ENCODE results near the gene TAX1BP3. TPM values are rescaled to one million over a fixed set of nuclear protein-coding genes. Genes with fewer than 3 reads are reported as not detected.

Gene TAX1BP3
- total and polyA plus RNA-seq, 2 donors (not counting 1 experiment from before 2014, with no cell fraction given), result 121 to 141 TPM

- DNase-seq (ENCODE audit: low read depth in 2 of 2), result no peak
- H2AFZ ChIP-seq (ENCODE audit: low read length), result no peak overlapping the region
- H3K4me2 ChIP-seq (ENCODE audit: extremely low read depth, insufficient read depth, low read length), result no peak overlapping the region
- H3K27me3 ChIP-seq (ENCODE audit: control insufficient read depth, insufficient read depth, low read length), result peaks cover 6% of the 10 kb centered on the region
- no peak overlapping the region for H3K4me3 ChIP-seq (replicated peaks in 1 of 4; ENCODE audit: control extremely low read depth in 1 of 4, insufficient read depth in 1 of 4, low read depth in 3 of 4, low read length in 4 of 4)
- peaks cover 3% of the 10 kb centered on the region for H3K4me1 ChIP-seq (ENCODE audit: control insufficient read depth, extremely low read depth, insufficient read depth, low read length)
- H3K36me3 ChIP-seq (ENCODE audit: control insufficient read depth, insufficient read depth, low read length), result no peaks in the 10 kb centered on the region
- no peaks in the 10 kb centered on the region for H3K9me3 ChIP-seq (ENCODE audit: control insufficient read depth, insufficient read depth, low read depth, low read length)
- no peaks in the 10 kb centered on the region for H4K20me1 ChIP-seq (ENCODE audit: control insufficient read depth, extremely low read depth, insufficient read depth, low read length)
- H3K9ac ChIP-seq (ENCODE audit: insufficient read depth, low read length), result no peak overlapping the region
- TF ChIP-seq EZH2 (IDR thresholded peaks at IDR 0.05; ENCODE audit: low read length, missing control alignments) (no peak), CTCF (conservative IDR thresholded peaks at IDR 0.05 in 1 of 2, IDR thresholded peaks at IDR 0.05 in 1 of 2; ENCODE audit: low read depth in 1 of 2, low read length in 2 of 2) (no peak)
- H3K79me2 ChIP-seq (ENCODE audit: control insufficient read depth, insufficient read depth, low read length), result no peaks in the 10 kb centered on the region
- H3K27ac ChIP-seq (ENCODE audit: insufficient read depth, low read length), result no peak overlapping the region
Measured at GRCh38 chr17:3698139-3698538, 29.8 kb upstream of the TAX1BP3 start.

GRCh38 chr17:3697103-3697476, 28.7 kb upstream of the TAX1BP3 start:
- H3K36me3 ChIP-seq (ENCODE audit: control insufficient read depth, insufficient read depth, low read length), result no peaks in the 10 kb centered on the region
- H3K4me2 ChIP-seq (ENCODE audit: extremely low read depth, insufficient read depth, low read length), result no peak overlapping the region
- no peak overlapping the region for H3K27ac ChIP-seq (ENCODE audit: insufficient read depth, low read length)
- peaks cover 6% of the 10 kb centered on the region for H3K27me3 ChIP-seq (ENCODE audit: control insufficient read depth, insufficient read depth, low read length)
- TF ChIP-seq EZH2 (IDR thresholded peaks at IDR 0.05; ENCODE audit: low read length, missing control alignments), result no peak
- no peak for TF ChIP-seq CTCF (conservative IDR thresholded peaks at IDR 0.05 in 1 of 2, IDR thresholded peaks at IDR 0.05 in 1 of 2; ENCODE audit: low read depth in 1 of 2, low read length in 2 of 2)
- no peaks in the 10 kb centered on the region for H3K9me3 ChIP-seq (ENCODE audit: control insufficient read depth, insufficient read depth, low read depth, low read length)
- no peak overlapping the region for H2AFZ ChIP-seq (ENCODE audit: low read length)
- H4K20me1 ChIP-seq (ENCODE audit: control insufficient read depth, extremely low read depth, insufficient read depth, low read length), result no peaks in the 10 kb centered on the region
- peaks cover 3% of the 10 kb centered on the region for H3K4me1 ChIP-seq (ENCODE audit: control insufficient read depth, extremely low read depth, insufficient read depth, low read length)
- DNase-seq (ENCODE audit: low read depth in 2 of 2), result no peak
- no peaks in the 10 kb centered on the region for H3K79me2 ChIP-seq (ENCODE audit: control insufficient read depth, insufficient read depth, low read length)
- no peak overlapping the region for H3K9ac ChIP-seq (ENCODE audit: insufficient read depth, low read length)
- H3K4me3 ChIP-seq (replicated peaks in 1 of 4; ENCODE audit: control extremely low read depth in 1 of 4, insufficient read depth in 1 of 4, low read depth in 3 of 4, low read length in 4 of 4), result no peak overlapping the region

GRCh38 chr17:3695723-3696411, 27.5 kb upstream of the TAX1BP3 start, which contains the start of gene P2RX5:
Gene P2RX5, minus strand, starts transcription at chr17:3696155. Its CDS starts 150 bp downstream, at chr17:3696005.
- DNase-seq (ENCODE audit: low read depth in 2 of 2), result peak in 1 of 2 donors; percentile 21
- peaks cover 3% of the 10 kb centered on the region for H3K4me1 ChIP-seq (ENCODE audit: control insufficient read depth, extremely low read depth, insufficient read depth, low read length)
- H3K79me2 ChIP-seq (ENCODE audit: control insufficient read depth, insufficient read depth, low read length), result no peaks in the 10 kb centered on the region
- peak within 1 kb of the TSS; percentile 40 to 54 (median 42) for H3K4me3 ChIP-seq (replicated peaks in 1 of 4; ENCODE audit: control extremely low read depth in 1 of 4, insufficient read depth in 1 of 4, low read depth in 3 of 4, low read length in 4 of 4)
- H3K9me3 ChIP-seq (ENCODE audit: control insufficient read depth, insufficient read depth, low read depth, low read length), result no peaks in the 10 kb centered on the region
- peaks cover 6% of the 10 kb centered on the region for H3K27me3 ChIP-seq (ENCODE audit: control insufficient read depth, insufficient read depth, low read length)
- no peaks in the 10 kb centered on the region for H4K20me1 ChIP-seq (ENCODE audit: control insufficient read depth, extremely low read depth, insufficient read depth, low read length)
- no peak within 1 kb of the TSS for H3K27ac ChIP-seq (ENCODE audit: insufficient read depth, low read length)
- no peaks in the 10 kb centered on the region for H3K36me3 ChIP-seq (ENCODE audit: control insufficient read depth, insufficient read depth, low read length)
- no peak within 1 kb of the TSS for H3K9ac ChIP-seq (ENCODE audit: insufficient read depth, low read length)
- peak within 1 kb of the TSS; percentile 80 for H2AFZ ChIP-seq (ENCODE audit: low read length)
- peak; percentile 40 for TF ChIP-seq EZH2 (IDR thresholded peaks at IDR 0.05; ENCODE audit: low read length, missing control alignments)
- TF ChIP-seq CTCF (conservative IDR thresholded peaks at IDR 0.05 in 1 of 2, IDR thresholded peaks at IDR 0.05 in 1 of 2; ENCODE audit: low read depth in 1 of 2, low read length in 2 of 2), result no peak
- peak within 1 kb of the TSS; percentile 82 for H3K4me2 ChIP-seq (ENCODE audit: extremely low read depth, insufficient read depth, low read length)
